HEK293T (cell line): Measurements from ENCODE around the gene SRA1.

ENCODE experiments used
- CTCF ChIA-PET: fragments of 350-600 bp; formaldehyde crosslinking; extraction: SDS; loops from one replicate; lab custom pipeline; 2021; ENCODE audit warnings: antibody characterized with exemption, inconsistent platforms; lab: Yijun Ruan, JAX
- POLR2A ChIA-PET: fragments of 350-600 bp; formaldehyde crosslinking; extraction: SDS; loops from one replicate; lab custom pipeline; 2020; ENCODE audit warnings: antibody characterized with exemption, inconsistent platforms; lab: Yijun Ruan, JAX
- DNase-seq: peaks from one replicate; pipeline ENCODE4 v3.0.0; 2012; ENCODE audit warnings: mixed read lengths; ENCODE audit errors: extremely low spot score
- ARNT ChIP-seq: fragments of 450-650 bp; IDR thresholded peaks from 2 replicates; pipeline ENCODE4 v1.6.1; 2017; ENCODE audit warnings: mild to moderate bottlenecking
- BHLHE40 ChIP-seq: fragments of 450-650 bp; IDR thresholded peaks from 2 replicates; pipeline ENCODE4 v1.6.1; 2016; ENCODE audit warnings: mild to moderate bottlenecking, moderate library complexity, borderline replicate concordance
- CTBP1 ChIP-seq: fragments of 450-650 bp; IDR thresholded peaks from 2 replicates; pipeline ENCODE4 v1.6.1; 2016; ENCODE audit warnings: borderline replicate concordance
- ELF4 ChIP-seq: fragments of 450-650 bp; IDR thresholded peaks from 2 replicates; pipeline ENCODE4 v1.6.1; 2017; ENCODE audit warnings: antibody characterized with exemption
- FOXA1 ChIP-seq: fragments of 450-650 bp; IDR thresholded peaks from 2 replicates; pipeline ENCODE4 v1.6.1; 2016; ENCODE audit warnings: mild to moderate bottlenecking
- FOXK2 ChIP-seq: fragments of 450-650 bp; IDR thresholded peaks from 2 replicates; pipeline ENCODE4 v1.6.1; 2016; ENCODE audit warnings: mild to moderate bottlenecking
- FOXM1 ChIP-seq: fragments of 450-650 bp; IDR thresholded peaks from 2 replicates; pipeline ENCODE4 v1.6.1; 2017; ENCODE audit warnings: mild to moderate bottlenecking, borderline replicate concordance
- HDGF ChIP-seq: fragments of 450-650 bp; IDR thresholded peaks from 2 replicates; pipeline ENCODE4 v1.6.1; 2017; ENCODE audit warnings: antibody characterized with exemption, borderline replicate concordance
- L3MBTL2 ChIP-seq: fragments of 450-650 bp; conservative IDR thresholded peaks from 2 replicates; pipeline ENCODE4 v1.6.1; 2016; ENCODE audit warnings: mild to moderate bottlenecking
- LEF1 ChIP-seq: fragments of 450-650 bp; IDR thresholded peaks from 2 replicates; pipeline ENCODE4 v1.6.1; 2017; ENCODE audit warnings: mild to moderate bottlenecking, borderline replicate concordance
- NFRKB ChIP-seq: fragments of 450-650 bp; IDR thresholded peaks from 2 replicates; pipeline ENCODE4 v1.6.1; 2016; ENCODE audit warnings: mild to moderate bottlenecking, moderate library complexity
- SP1 ChIP-seq: fragments of 450-650 bp; IDR thresholded peaks from 2 replicates; pipeline ENCODE4 v1.6.1; 2017
- SUZ12 ChIP-seq: fragments of 450-650 bp; IDR thresholded peaks from 2 replicates; pipeline ENCODE4 v1.6.1; 2016; ENCODE audit warnings: mild to moderate bottlenecking
- TARDBP ChIP-seq: fragments of 450-650 bp; IDR thresholded peaks from 2 replicates; pipeline ENCODE4 v1.6.1; 2016
- ZNF384 ChIP-seq: fragments of 450-650 bp; IDR thresholded peaks from 2 replicates; pipeline ENCODE4 v1.6.1; 2016
- TF ChIP-seq, protein P1 (sequence below): fragments of 450-650 bp; IDR thresholded peaks from 2 replicates; pipeline ENCODE4 v1.6.1; 2016

SRA1 gene

DNA sequence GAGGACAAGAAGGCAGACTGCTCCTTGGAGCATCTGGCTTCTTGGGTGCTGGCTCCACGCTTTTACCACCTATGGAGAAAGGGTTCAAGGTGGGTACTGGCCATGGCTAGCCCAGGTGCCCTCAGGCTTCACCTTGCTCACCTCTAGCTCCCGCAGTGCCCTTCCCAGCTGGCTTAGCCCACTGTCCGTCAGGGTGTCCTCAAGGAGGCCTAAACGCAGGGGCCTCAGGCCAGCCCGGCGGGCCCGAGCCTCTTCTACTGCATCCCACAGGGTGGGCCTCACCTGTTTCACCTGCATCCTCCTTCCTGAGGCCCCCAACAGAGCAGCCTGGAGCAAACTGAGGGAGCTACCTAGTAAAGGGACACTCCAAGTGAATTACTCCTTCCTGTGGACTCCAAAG lies 16.4 kb upstream of the SRA1 start:
- CTCF ChIA-PET, result interaction anchor here (1.0 kb wide), 1 partner anchor 74 kb away, joined by 5 read pairs; the partner anchor contains the start of genes IK and NDUFA2
- TF ChIP-seq FOXM1 (no peak), FOXK2 (no peak), ARNT (no peak), SUZ12 (no peak), TARDBP (no peak), ELF4 (no peak), ZNF384 (no peak), SP1 (no peak), BHLHE40 (no peak), CTBP1 (no peak)
- DNase-seq, result no peak
- POLR2A ChIA-PET, result interaction anchor here (0.6 to 1.5 kb wide), 4 partner anchors 8 to 66 kb away, joined by 3 to 5 read pairs (median 3); partner anchors contain the start of gene APBB3

DNA sequence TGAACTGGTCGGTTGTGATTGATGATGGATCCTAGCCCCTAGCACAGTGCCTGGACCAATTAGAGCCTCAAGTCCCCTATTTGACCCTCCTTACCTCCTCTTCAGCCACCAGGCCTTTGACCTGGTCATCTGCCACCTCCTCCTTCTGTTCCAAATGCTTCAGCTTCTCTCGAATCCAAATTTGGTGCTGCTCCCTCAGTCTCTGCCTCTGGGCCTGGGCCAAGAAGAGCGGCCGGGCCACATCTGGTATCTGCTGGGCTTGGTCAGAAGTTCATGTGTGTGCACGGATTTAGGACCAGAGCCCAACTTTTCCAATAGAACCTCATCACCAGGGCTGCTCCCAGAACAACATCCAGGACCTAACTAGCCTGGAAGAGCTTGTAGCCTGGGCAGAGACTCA lies 13.8 kb upstream of the SRA1 start:
- TF ChIP-seq, protein P1, sequence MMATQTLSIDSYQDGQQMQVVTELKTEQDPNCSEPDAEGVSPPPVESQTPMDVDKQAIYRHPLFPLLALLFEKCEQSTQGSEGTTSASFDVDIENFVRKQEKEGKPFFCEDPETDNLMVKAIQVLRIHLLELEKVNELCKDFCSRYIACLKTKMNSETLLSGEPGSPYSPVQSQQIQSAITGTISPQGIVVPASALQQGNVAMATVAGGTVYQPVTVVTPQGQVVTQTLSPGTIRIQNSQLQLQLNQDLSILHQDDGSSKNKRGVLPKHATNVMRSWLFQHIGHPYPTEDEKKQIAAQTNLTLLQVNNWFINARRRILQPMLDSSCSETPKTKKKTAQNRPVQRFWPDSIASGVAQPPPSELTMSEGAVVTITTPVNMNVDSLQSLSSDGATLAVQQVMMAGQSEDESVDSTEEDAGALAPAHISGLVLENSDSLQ, result no peak
- TF ChIP-seq LEF1, result no peak
- TF ChIP-seq NFRKB, result no peak
- no peak for TF ChIP-seq ZNF384
- no peak for TF ChIP-seq BHLHE40
- TF ChIP-seq HDGF, result no peak
- no peak for TF ChIP-seq ELF4
- TF ChIP-seq FOXM1, result no peak
- TF ChIP-seq FOXA1, result no peak
- TF ChIP-seq ARNT, result no peak
- TF ChIP-seq L3MBTL2, result no peak
- TF ChIP-seq SP1, result no peak
- ChIA-PET POLR2A (interaction anchor here (1.0 to 2.8 kb wide), 3 partner anchors 8 to 76 kb away, joined by 3 to 16 read pairs (median 6); partner anchors contain the start of genes IK, NDUFA2 and SRA1), CTCF (no interaction called here)
- DNase-seq, result no peak

DNA sequence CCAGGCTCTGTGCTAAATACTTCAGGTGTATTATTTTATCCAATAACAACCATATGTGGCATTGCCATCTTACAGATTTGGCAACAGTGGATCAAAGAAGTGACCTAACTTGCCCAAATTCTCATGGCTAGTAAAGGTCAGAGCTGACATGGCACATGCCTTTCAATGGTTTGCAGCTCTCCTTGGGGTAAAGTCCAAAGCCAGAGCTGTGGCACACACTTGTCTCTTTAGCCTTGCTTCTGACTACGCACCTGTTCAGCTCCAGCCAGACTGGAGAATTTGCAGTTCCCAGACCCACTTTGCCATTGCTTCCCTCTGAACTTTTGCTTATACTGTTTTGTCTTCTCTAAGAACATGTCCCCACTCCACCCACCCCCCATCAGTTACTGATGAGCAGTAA lies 13.2 kb upstream of the SRA1 start:
- POLR2A ChIA-PET, result interaction anchor here (0.6 to 2.8 kb wide), 3 partner anchors 13 to 76 kb away, joined by 4 to 16 read pairs (median 5); partner anchors contain the start of genes IK, NDUFA2 and SRA1
- DNase-seq, result no peak
- no peak for TF ChIP-seq FOXK2
- TF ChIP-seq HDGF, result no peak
- no peak for TF ChIP-seq FOXM1
- TF ChIP-seq FOXA1, result no peak
- TF ChIP-seq L3MBTL2, result no peak
- TF ChIP-seq, protein P1, result no peak
- TF ChIP-seq BHLHE40, result no peak
- no peak for TF ChIP-seq SP1
- no peak for TF ChIP-seq ELF4
- no peak for TF ChIP-seq ARNT
- TF ChIP-seq NFRKB, result no peak
- TF ChIP-seq CTBP1, result no peak
- TF ChIP-seq LEF1, result no peak
- no peak for TF ChIP-seq TARDBP
- CTCF ChIA-PET, result no interaction called here

GRCh38 chr5:140570058-140570457 lies 12.8 kb upstream of the SRA1 start:
- ChIA-PET CTCF (no interaction called here), POLR2A (interaction anchor here (0.6 to 2.8 kb wide), 4 partner anchors 8 to 77 kb away, joined by 3 to 16 read pairs (median 4); partner anchors contain the start of genes IK, NDUFA2 and SRA1)
- TF ChIP-seq BHLHE40, result no peak
- no peak for TF ChIP-seq SP1
- TF ChIP-seq, protein P1, result no peak
- TF ChIP-seq FOXA1, result no peak
- TF ChIP-seq HDGF, result no peak
- TF ChIP-seq SUZ12, result no peak
- TF ChIP-seq ELF4, result no peak
- DNase-seq, result no peak

- TF ChIP-seq CTBP1 (no peak), SUZ12 (no peak), NFRKB (no peak), SP1 (no peak), LEF1 (no peak), FOXK2 (no peak), FOXM1 (no peak), L3MBTL2 (no peak), ARNT (no peak), ZNF384 (no peak)
- ChIA-PET CTCF (no interaction called here), POLR2A (interaction anchor here (0.9 to 2.8 kb wide), 3 partner anchors 9 to 78 kb away, joined by 3 to 16 read pairs (median 15); partner anchors contain the start of genes IK, NDUFA2 and SRA1)
- DNase-seq, result no peak
Measured at GRCh38 chr5:140569197-140569596, 11.9 kb upstream of the SRA1 start.

GRCh38 chr5:140568443-140569063 lies 11.3 kb upstream of the SRA1 start:
- ChIA-PET CTCF (interaction anchor here (0.7 kb wide), 1 partner anchor 74 kb away, joined by 4 read pairs; no protein-coding TSS in a partner anchor), POLR2A (interaction anchor here (2.8 kb wide), 1 partner anchor 11 kb away, joined by 15 read pairs; the partner anchor contains the start of gene SRA1)
- no peak for TF ChIP-seq TARDBP
- TF ChIP-seq, protein P1, result no peak
- TF ChIP-seq NFRKB, result no peak
- DNase-seq, result no peak
